Stimulated activated CD4-positive, alpha-beta T cell treated with anti-CD3 and anti-CD28 coated beads, Interleukin-1b, Interleukin-23, amount 100 ng/mL, for 48 hours (primary cell): ENCODE results near the gene PAMR1.
"Not testable (repeated sequence)": the region's sequence is repeated elsewhere in the genome, so short reads cannot be mapped to it uniquely, and the experiment has no call there.

Source experiments
- DNase-seq: peaks from one replicate; pipeline ENCODE4 v3.0.0-alpha.2; 2020

Gene PAMR1

DNA sequence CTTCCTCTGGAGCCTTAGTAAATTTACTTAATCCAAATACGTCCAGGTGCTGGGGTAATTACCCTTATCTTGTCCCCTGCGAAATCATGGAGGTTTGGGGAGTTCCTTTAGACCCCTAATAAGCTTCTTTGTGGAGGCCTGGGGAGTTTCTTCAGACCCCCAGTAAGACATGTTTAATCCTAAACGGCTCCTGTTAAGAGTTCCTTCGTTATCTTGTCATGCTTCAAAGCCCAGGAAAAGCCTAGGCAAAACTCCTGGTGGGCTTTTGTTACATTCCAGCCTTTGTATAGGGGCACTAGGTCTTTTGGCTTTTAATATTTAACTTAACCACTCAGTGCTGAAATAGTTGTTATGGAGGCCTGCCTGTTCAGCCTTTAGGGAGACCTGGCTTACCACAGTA is 18.1 kb upstream of the PAMR1 start:
- no peak for DNase-seq

DNA sequence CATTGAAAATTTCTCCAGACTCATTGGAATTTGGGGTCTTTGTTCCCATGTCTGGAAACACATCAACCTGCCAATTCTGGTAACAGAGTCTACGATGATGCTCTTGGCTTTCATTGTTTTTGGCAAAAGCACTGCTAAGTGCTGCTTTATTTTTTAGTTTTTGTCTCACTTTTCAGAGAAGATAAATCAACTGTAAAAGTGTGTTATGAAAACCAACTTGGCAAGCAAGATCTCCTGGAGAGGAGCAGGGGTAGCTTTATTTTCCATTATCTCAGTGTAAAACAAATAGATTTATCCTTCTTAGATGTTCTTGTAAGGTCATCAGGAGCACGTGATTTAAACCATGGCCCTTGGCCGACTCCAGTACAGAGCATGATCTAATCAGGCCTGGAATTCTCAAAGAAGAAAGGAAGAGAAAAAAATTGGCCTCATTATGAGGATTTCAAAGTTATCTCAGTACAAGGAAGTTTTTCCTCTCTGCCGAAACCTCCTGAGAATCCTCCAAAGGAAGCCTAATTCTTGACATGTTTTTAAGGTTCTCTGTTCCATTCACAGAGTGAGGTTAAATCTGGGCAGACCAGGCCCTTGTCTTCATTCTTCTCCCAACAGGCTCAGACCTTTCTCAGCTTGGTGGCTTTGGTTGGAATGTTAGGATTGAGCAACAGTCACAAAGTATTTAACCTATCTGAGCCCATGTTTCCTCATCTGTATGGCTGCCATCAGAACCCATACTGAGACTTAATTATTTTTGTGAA is 16.4 kb upstream of the PAMR1 start:
- no peak for DNase-seq

DNA sequence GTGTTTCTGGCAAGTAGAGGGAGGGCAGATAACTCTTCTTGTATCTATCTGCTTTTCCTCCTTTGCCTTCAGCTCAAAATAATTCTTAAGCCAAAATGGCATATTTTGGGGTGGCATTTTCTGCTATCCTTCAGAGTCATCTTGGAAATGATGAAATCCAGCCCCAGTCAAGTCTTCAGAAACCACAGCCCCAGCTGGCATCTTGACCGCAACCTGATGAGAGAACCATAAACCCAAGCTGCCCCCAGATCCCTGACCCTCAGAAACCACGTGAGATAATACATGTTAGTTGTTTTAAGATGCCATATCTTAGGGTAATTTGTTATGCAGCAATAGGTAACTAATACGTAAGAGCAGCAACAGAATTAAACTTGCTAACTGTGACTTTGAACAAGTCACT is 15.1 kb upstream of the PAMR1 start:
- DNase-seq = no peak

DNA sequence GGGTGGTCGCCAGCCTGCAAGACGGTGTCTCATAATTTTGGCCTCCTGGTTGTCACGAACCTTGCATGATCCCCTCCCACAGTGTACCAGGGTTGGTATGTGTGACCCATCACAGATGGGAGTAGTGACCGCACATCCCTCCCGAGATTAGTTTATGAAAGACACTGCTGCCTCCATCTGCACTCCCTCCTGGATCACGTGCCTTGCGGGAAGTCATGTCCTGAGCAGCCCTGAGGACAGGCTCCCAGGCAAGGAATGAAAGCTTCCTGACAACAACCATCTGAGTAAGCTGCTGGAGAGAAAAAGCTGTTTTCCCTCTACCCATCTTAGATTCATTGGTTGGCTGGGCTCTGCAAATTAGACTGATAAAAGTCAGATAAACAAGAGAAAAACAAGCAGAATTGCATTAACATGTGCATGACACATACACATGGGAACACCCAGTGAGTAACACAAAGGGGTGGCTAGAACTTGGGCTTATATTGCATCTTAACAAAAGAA is 14.4 kb upstream of the PAMR1 start:
- no peak for DNase-seq

DNA sequence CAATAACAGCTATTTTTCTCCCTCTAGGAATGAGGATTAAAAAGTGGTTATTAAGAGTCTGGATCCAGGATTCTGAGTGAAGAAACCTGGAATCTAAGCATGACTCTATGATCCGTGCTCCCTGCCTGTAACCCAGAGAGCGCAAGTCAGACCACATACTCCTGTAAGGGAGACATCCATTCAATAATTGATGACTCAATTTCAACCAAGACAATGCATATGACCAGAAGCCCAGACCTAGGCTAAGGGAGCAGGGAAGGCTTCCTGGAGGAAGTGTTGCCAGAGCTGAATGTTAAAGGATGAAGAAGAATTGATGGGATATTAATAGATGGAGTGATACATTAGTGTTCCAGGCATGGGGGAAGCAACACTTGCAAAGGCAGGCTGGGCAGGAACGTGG is 13.8 kb upstream of the PAMR1 start:
- DNase-seq = no peak

DNA sequence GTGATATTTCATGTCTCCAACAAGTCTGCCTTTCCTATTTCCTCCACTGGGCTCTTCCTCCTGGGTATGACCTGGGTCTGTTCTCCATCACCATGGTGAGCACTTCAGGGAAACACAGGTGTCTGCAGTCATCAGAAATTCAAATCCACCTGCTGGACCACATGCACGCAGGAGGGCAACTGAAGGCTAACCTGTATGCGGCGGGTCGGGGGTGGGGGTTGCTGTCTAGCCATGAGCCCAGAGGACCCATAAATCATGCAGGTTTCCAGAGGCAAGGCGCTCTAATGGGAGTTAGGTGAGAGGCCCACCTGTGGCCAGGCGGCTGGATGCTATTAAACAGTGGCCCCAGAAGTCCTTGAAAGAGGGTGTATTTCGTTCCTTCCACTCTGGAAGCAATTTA is 11.1 kb upstream of the PAMR1 start:
- no peak for DNase-seq

DNA sequence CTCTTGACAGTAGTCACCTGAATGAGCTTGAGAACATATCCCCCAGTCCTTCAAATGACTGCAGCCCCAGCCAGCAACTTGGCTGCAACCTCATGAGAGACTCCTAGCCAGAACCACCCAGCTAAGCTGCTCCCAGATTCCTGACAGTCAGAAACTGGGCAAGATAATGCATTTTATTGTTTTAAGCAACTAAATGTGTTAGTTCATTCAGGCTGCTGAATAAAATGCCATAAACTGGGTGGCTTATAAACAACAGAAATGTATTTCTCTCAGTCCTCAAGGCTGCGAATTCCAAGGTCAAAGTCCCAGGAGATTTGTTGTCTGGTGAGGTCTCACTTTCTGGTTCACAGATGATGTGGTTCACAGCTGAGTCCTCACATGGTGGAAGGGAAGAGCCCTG is 5.8 kb upstream of the PAMR1 start:
- DNase-seq = no peak

DNA sequence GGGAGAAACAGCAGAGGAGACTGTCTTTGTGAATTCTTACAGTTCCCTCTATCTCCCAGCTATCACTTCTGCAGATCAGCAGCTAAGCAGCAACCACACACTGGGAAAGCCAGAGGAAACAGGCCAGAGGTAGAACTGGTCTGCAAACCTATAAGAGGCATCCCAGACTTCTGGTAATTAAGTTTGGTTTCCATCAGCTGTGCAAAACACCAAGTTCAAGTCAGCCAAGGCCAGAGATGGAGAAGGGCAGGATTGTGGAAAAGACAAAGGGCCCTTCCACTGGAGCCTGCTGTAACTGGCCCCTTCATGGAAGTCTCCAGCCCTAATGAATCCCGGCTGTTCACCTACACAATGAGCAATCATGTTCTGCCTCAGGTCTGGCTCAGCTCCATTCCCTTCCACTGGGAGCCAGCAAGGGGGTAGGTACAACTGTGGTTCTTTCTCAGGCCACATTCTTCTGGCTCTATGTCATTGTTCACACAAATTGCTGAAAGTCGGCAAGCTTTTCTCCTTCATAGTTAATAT is 4.6 kb upstream of the PAMR1 start:
- no peak for DNase-seq

DNA sequence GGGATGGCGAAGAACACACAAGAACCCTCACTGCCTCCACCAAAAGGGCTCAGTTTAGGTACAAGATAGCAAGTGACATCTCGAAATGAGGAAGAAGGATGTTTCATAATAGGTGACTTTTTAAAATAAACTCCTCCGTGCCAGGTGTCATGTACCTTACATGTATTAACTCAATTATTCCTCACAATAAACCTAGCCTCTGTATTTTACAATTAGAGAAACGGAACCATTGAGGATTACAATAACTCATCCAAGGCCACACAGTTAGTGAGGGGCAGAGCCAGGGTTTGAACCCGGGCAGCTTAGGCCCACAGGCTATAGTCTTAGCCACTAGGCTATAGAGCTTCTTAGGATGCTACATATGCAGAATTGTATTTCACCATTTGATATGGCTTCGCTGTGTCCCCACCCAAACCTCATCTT is 965 bp upstream of the PAMR1 start:
- no peak for DNase-seq

DNA sequence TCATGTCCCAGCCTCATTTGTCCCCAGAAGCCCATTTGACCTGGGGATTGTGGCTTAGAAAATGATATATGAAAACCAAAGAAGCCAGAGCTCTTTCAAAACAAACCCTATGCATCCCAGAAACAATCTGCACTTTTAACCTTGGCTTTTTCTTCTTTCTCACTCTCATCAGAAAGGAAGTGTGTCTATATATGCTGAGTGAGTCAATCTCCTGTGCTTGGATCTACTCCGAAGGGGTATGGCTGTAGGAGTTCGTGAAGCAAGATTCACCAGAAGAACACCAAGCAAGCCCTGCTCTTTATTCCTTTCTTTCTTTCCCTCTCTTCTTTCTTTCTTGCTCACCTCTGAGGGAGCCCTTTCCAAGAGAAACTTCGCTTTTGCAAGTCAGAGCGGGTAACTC is 636 bp downstream of the PAMR1 start:
- no peak for DNase-seq

DNA sequence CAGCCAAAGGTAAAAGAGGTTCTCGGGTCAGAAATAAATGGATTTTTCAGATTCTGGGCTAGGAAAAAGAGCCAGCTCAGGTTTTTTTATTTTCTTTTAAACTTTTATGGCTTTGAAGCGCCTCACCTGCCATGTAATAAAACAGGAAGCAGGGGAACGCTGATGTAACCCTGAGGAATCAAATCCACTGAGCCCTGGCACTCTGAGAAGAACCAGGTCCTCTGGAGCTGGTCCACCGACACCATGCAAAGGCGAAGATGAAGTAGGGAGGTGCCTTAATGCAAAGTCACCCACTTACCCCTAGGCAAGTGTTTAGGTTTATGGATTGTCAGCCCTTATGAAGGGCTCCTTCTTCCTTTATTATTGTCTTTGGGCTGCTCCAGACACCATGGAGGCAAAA is 1.6 kb downstream of the PAMR1 start:
- no peak for DNase-seq

DNA sequence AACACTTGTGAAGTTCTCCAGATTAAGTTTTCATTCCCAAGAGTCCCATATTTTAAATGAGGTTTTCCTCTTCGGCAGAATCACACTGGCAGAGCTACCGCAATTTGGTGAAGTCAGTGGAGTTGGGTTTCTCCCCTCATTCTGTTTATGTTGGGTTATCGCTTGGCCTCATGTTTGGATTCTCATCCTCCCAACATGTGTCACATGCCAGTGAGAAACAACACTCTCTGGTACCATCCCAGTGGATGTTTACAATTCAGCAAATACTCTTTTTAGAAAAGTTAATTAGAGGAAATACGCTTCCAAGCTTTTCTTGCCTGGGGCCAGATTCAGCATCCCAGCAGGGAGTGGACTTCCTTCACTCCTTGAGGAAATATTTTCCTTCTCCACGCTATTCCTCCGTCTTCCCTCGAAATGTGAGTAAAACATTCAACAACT is 2.1 kb downstream of the PAMR1 start:
- DNase-seq = no peak

DNA sequence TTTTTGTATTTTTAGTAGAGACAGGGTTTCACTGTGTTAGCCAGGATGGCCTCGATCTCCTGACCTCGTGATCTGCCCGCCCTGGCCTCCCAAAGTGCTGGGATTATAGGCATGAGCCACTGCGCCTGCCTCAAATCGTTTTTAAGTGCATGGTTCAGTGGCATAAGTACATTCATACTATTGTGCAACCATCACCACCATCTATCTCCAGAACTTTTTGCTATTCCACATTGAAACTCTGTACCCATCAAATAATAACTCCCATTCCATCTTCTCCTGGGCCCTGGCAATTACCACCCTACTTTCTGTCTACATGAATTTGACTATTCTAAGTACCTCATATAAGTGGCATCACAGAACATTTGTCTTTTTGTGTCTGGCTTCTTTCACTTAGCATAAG is 3.3 kb downstream of the PAMR1 start:
- not testable (repeated sequence) for DNase-seq

DNA sequence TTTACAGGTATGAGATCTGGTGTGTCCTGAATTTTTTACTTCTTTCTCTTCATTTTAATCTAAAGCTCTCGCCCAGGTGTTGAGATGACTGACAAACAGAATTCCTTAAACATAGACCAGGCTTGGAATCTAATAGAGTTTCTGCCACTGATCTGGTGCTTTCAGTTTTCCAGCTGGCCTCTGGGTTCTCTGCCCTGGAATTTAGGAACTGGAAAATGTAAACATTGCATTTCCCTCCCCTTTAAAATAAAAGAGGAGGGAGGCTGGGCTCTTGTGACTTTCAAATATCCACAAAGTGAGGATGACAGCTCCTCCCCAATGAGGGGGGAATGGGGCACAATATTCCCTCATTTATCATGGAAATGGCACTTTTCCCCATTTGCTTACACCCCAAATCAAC is 5.0 kb downstream of the PAMR1 start:
- DNase-seq = no peak

DNA sequence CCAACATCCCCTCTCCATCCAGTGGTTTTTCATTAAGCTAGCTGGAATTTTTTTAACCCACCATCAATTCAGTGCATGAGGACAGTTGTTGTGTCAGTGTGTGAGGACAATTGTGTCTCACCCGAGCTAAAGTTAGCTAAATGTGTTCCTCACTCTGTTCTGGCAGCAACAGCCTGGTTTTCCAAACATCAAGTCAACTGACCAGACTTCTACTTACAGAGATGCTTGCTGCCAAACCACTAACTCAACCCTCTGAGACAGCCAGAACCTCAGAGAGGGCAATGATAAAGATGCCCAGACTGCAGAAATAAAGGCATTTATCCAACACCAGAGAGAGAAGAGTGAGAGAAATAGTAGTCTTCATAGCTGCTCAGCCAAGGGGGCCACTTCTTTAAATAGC is 6.7 kb downstream of the PAMR1 start:
- no peak for DNase-seq

DNA sequence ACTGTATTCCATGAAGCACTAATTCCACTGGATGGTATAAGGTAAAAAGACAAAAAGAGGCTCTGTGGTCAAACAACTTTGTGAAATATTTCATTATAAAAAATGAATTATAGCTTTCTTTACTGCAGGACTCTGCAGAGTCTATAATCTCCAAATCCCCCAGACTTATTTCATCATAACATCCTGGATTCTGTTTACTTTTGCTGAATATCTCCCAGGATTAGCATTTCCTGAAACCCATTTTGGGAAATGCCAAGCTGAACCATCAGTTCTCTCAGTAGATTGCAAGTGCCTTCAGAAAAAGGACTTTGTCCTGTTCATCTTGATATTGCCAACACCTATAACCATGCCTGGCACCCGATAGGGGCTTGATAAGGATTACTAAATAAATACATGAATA is 7.9 kb downstream of the PAMR1 start:
- DNase-seq = no peak

DNA sequence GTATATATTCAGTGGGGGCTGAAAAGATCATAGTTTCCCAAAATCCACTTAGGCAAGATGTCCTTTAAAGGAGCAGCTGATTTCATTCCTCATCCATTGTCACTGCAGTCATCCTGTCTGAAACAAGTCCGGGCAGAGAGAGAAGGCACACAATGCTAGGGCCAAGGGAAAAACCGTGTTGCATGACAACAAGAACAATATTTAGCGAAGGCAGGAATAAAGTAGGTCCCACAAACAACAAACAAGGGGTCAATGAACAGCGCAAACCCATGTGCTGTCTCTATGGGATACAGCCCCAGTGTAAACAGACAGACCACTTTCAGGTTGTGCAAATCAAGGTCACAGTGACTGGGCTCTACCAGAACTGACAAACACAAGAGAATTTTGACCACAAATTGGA is 9.0 kb downstream of the PAMR1 start:
- DNase-seq = no peak

DNA sequence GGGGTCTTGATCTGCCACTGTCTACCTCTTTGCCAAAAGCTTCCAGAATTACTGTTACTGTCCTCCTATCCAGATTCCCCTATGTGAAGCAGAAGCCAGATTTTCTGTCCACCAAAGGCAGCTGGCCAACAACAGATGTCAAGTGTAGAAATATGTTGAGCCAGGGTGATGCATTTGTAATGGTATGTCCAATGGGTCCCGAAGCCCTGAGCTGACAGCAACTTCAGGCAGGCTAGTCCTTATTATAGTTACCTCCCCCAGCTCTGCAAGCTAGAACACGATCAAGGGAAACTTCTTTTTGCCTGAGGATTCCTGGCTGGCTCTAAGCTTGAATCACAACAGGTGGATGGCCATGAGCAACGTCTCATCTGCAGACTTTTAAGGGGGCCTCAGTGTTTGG is 10.2 kb downstream of the PAMR1 start:
- DNase-seq = no peak

DNA sequence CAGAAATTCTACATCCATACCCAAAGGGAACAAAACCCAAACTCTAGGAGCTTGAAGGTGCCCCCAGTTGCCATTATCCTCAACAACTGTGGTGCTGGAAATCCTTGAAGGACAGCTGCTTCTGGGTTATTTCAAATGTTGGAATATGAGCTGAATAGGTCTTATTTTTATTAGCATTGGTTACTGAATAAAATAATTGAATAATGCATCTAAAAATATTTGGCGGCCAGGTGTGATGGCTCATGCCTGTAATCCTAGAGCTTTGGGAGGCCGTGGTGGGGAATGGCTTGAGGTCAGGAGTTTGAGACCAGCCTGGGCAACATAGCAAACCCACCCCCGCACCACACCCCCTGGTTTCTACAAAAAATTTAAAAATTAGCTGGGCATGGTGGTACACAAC is 10.9 kb downstream of the PAMR1 start:
- no peak for DNase-seq

DNA sequence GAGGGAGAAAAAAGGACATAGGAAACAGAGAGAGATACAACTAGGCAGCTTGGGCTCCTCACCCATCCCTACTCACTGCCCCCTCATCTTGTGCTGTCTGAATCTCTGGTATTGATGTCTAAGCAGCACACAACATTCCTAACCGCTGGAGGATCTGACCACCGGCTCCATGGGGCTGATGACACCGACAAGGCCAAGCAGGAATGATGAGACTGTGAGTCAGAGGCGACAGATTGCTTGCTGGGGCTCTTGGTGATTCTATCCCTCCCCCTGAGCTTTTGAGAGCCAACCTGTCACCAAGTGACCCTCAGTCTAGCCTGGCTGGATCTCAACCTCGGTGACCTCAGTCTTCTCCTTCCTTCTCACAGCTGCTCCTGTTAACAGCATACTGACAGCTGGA is 13.8 kb downstream of the PAMR1 start:
- no peak for DNase-seq

DNA sequence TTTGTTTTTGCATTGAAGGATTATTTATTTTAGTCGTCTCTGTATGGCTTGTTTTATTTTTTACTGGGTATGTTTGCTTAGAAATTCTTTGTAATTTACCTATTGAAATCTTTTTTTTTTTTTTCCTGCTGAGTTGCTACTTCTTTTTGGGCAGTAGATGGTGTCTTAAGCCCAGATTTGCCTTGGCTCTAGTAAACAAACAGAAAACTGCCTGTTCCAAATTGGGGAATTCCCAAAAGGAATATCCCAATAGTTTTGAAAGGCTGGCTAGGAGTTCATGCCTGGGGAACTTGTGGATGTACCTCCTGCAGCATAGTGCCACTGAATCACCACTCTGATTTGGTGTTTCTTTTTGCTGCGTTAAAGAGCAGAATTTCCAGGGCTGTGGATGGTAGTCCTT is 17.7 kb downstream of the PAMR1 start:
- no peak for DNase-seq

DNA sequence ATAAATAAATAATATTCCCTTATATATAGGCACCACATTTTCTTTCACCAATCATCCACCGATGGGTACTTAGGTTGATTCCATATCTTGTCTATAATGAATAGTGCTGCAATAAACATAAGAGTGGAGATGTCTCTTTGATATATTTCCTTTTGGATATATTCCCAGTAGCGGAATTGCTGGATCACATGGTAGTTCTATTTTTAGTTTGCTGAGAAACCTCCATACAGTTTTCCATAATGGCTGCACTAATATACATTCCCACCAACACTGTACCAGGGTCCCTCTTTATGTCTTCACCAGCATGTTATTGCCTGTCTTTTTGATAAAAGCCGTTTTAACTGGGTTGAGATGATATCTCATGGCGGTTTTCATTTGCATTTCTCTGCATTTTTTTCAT is 23.6 kb downstream of the PAMR1 start:
- DNase-seq = no peak

DNA sequence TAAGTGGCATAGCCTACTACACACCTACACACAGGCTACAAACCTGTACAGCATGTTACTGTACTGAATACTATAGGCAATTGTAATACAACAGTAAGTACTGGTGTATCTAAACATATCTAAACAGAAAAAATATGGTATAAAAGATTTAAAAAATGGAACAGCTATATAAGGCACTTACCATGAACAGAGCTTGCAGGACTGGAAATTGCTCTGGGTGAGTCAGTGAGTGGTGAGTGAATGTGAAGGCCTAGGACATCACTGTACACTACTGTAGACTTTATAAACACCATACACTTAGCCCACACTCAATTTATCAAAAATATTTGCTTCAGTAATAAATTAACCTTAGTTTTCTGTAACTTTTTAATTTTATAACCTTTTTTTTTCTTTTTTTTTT is 24.7 kb downstream of the PAMR1 start:
- DNase-seq = no peak

DNA sequence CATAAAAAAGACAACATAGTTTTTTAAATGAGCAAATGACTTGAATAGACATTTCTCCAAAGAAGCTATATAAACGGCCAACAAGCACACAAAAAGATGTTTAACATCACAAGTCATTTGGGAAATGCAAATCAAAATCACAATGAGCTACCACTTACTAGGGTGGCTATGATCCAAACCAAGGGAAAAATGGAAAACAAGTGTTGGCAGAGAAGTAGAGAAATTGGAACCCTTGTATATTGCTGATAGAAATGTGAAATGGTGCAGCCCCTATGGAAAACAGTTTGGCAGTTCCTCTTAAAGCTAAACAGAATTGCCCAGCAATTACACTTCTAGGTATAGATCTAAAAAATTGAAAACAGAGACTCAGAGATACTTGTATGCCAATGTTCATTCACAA is 29.0 kb downstream of the PAMR1 start:
- no peak for DNase-seq

DNA sequence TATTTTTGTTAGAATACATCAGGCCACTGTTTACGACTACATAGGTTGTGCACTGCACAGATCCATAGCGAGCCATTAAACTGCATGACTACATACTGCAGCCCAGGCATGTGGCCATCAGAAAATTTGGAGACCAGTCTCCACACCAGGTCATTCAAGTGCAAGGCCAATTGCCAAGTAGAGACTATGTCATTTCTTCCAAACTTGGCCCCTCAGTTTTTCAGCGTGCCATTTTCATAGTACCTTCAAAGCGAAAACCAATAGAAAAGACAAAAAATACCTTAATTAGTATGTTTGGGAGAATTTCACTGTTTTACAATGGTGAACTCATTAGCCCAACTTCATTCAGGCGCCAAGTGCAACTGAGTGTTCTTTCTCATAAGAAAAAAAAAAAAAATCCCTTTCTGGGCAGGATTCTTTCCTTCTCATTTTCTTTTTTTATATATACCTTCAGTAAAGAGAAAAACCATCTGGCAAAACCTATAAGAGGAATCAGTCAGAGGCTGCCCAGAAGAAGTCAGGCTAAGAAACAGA is 30.4 kb downstream of the PAMR1 start:
- DNase-seq = no peak
